Measurements from ENCODE around the gene LGALS7B. TPM values are rescaled to one million over a fixed set of nuclear protein-coding genes. Genes with fewer than 3 reads are reported as not detected.

Gene LGALS7B
- total and polyA plus RNA-seq, 10 donors, result 1.1 to 167 (median 33.5) TPM; not detected in 3

- Histone ChIP-seq H3K4me3 (no peak within 1 kb of the TSS), H3K27ac (peak within 1 kb of the TSS in 3 of 8 donors; percentile 28 to 57 (median 44)), H3K36me3 (no peaks in the 10 kb centered on the region), H3K9me3 (no peaks in the 10 kb centered on the region), H3K27me3 (replicated peaks in 1 of 7) (no peaks in the 10 kb centered on the region), H3K4me1 (peaks cover 0 to 28% (median 12%) of the 10 kb centered on the region in 6 donors)
- intact Hi-C loops (cut with DNase I; ENCODE audit: low total_unique reads), result loop anchor here (2.0 to 10.0 kb wide), 2 partner anchors 37 to 51 kb away; no protein-coding TSS in a partner anchor
- DNase-seq, result no peak
- 79 to 92% (median 82%) methylated on average over 6 to 10 of the region's 14 CpGs for WGBS, 5 donors
- TF ChIP-seq POLR2A (IDR thresholded peaks at IDR 0.05) (no peak), CTCF (IDR thresholded peaks at IDR 0.05 in 8 of 11, conservative IDR thresholded peaks at IDR 0.05 in 3 of 11) (no peak), POLR2AphosphoS5 (IDR thresholded peaks at IDR 0.05) (no peak)
Observed at GRCh38 chr19:38773469-38774177, 15.4 kb upstream of the LGALS7B start, which contains the start of gene LGALS7. LGALS7 (minus strand) TSS chr19:38773517; CDS start chr19:38773492, 25 bp downstream.

- WGBS, 5 donors, result 68 to 84% (median 80%) methylated on average over 13 of the region's 13 CpGs
- TF ChIP-seq CTCF (IDR thresholded peaks at IDR 0.05 in 8 of 11, conservative IDR thresholded peaks at IDR 0.05 in 3 of 11) (no peak), POLR2A (IDR thresholded peaks at IDR 0.05) (no peak), POLR2AphosphoS5 (IDR thresholded peaks at IDR 0.05) (no peak)
Observed at GRCh38 chr19:38774181-38774950, 14.6 kb upstream of the LGALS7B start.

GRCh38 chr19:38778733-38779132, 10.3 kb upstream of the LGALS7B start:
- TF ChIP-seq CTCF (IDR thresholded peaks at IDR 0.05 in 8 of 11, conservative IDR thresholded peaks at IDR 0.05 in 3 of 11) (no peak), POLR2A (IDR thresholded peaks at IDR 0.05) (no peak), POLR2AphosphoS5 (IDR thresholded peaks at IDR 0.05) (peak; percentile 49 to 79 (median 68))
- H3K4me3 ChIP-seq, result no peak overlapping the region
- DNase-seq, result peak; percentile 88

More at GRCh38 chr19:38774181-38774950, 14.6 kb upstream of the LGALS7B start:
- Histone ChIP-seq H3K4me1 (peaks cover 0 to 28% (median 8%) of the 10 kb centered on the region in 6 donors), H3K27ac (peak overlapping the region in 3 of 8 donors; percentile 28 to 57 (median 44)), H3K9me3 (no peaks in the 10 kb centered on the region), H3K27me3 (replicated peaks in 1 of 7) (no peaks in the 10 kb centered on the region), H3K36me3 (no peaks in the 10 kb centered on the region), H3K4me3 (no peak overlapping the region)
- intact Hi-C loops (cut with DNase I; ENCODE audit: low total_unique reads), result loop anchor here (2.0 to 10.0 kb wide), 2 partner anchors 38 to 50 kb away; no protein-coding TSS in a partner anchor
- DNase-seq, result no peak

More at GRCh38 chr19:38778733-38779132, 10.3 kb upstream of the LGALS7B start:
- Histone ChIP-seq H3K4me1 (peaks cover 0 to 18% (median 0%) of the 10 kb centered on the region in 6 donors), H3K9me3 (no peaks in the 10 kb centered on the region), H3K27ac (peak overlapping the region in 7 of 8 donors; percentile 47 to 80 (median 76)), H3K27me3 (replicated peaks in 1 of 7) (peaks cover 0 to 4% (median 0%) of the 10 kb centered on the region in 7 donors), H3K36me3 (no peaks in the 10 kb centered on the region)
- intact Hi-C loops (cut with DNase I; ENCODE audit: low total_unique reads), result loop anchor here (10.0 kb wide), 1 partner anchor 46 kb away; no protein-coding TSS in a partner anchor
- 47 to 74% (median 62%) methylated on average over 7 of the region's 7 CpGs for WGBS, 5 donors

Data from spleen (tissue), 11 donors.